NCI-H526 treated with DMSO at 0.1 percent for 48 hours (cell line): ENCODE data around the gene NUMB.

Experiments
- DNase-seq: peaks from one replicate; lab custom pipeline; 2025; lab: John Stamatoyannopoulos, UW

NUMB gene

GRCh38 chr14:73261075-73261474 lies 197.3 kb downstream of the NUMB start:
- no peak for DNase-seq

GRCh38 chr14:73260574-73260973 lies 197.8 kb downstream of the NUMB start:
- no peak for DNase-seq

- DNase-seq = no peak
Observed at GRCh38 chr14:73259837-73260236, 198.5 kb downstream of the NUMB start.

- DNase-seq = no peak
Observed at GRCh38 chr14:73258845-73259611, 199.3 kb downstream of the NUMB start.

- DNase-seq = peak; percentile 41
Observed at GRCh38 chr14:73258076-73258475, 200.3 kb downstream of the NUMB start.

GRCh38 chr14:73255693-73256225 lies 202.6 kb downstream of the NUMB start:
- no peak for DNase-seq

- no peak for DNase-seq
Observed at GRCh38 chr14:73255005-73255400, 203.3 kb downstream of the NUMB start.

GRCh38 chr14:73254247-73255004 lies 203.9 kb downstream of the NUMB start:
- DNase-seq = no peak

- no peak for DNase-seq
Observed at GRCh38 chr14:73253721-73254120, 204.6 kb downstream of the NUMB start.

GRCh38 chr14:73253323-73253610 lies 205.1 kb downstream of the NUMB start:
- no peak for DNase-seq

GRCh38 chr14:73252491-73253322 lies 205.6 kb downstream of the NUMB start:
- no peak for DNase-seq

- DNase-seq = no peak
Observed at GRCh38 chr14:73251516-73252215, 206.7 kb downstream of the NUMB start.

GRCh38 chr14:73250781-73251500 lies 207.4 kb downstream of the NUMB start:
- DNase-seq = peak; percentile 88

- no peak for DNase-seq
Observed at GRCh38 chr14:73250317-73250713, 208.0 kb downstream of the NUMB start.

GRCh38 chr14:73249564-73250316 lies 208.6 kb downstream of the NUMB start:
- no peak for DNase-seq

- DNase-seq = no peak
Observed at GRCh38 chr14:73249108-73249507, 209.2 kb downstream of the NUMB start.

- DNase-seq = no peak
Observed at GRCh38 chr14:73248108-73248868, 210.1 kb downstream of the NUMB start.

- peak; percentile 14 for DNase-seq
Observed at GRCh38 chr14:73246387-73247150, 211.8 kb downstream of the NUMB start.
